ENCODE data around the gene ALG14.
"Not testable (repeated sequence)": the region's sequence is repeated elsewhere in the genome, so short reads cannot be mapped to it uniquely, and the experiment has no call there.

The ALG14 gene

DNA sequence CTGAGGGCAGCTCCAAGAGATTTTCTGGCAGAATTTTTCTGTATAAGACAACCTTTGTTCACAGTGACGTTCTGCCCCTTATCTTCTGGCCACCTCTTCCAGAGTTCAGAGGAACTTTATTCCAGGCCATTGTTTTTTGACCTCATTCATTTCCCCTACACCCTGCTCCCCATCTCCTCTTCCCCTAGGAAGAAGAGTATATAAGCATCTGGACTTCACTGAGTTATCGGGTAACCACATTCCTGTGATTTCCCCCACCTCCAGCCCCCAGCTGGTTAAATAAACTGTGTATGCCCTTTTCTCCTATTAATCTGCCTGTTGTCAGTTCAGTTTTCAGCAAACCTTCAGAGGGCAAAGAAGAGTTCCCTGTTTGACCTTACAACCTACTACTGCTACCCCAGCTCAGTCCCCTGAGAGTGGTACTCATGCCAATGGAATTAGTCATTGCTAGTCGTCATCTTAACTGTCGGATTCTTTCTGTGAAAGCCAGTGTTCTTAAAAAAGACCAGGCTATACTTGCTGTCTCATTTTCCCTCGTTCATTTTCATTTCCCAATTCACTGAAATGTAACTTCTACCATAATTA, 14.3 kb upstream of the ALG14 start:
- no peak for DNase-seq

DNA sequence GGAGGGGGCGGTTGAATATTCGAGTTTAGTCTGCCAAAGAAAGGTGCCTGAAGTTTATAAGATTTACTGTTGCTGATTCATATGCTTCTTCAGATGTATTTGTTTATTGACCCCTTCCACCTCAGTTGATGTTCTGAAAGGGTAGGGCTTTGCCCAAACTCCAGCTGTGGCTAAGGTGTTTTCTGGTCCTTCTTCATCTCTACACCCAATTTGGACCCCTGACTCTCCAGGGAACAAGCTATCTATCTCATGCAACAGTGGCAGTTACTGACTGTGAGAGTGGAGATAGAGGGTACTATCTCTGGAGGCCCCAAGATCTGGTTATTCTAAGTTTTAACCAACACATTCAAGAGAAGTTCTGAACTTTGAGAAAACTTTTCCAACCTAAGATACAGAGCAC, 12.6 kb upstream of the ALG14 start:
- no peak for DNase-seq

DNA sequence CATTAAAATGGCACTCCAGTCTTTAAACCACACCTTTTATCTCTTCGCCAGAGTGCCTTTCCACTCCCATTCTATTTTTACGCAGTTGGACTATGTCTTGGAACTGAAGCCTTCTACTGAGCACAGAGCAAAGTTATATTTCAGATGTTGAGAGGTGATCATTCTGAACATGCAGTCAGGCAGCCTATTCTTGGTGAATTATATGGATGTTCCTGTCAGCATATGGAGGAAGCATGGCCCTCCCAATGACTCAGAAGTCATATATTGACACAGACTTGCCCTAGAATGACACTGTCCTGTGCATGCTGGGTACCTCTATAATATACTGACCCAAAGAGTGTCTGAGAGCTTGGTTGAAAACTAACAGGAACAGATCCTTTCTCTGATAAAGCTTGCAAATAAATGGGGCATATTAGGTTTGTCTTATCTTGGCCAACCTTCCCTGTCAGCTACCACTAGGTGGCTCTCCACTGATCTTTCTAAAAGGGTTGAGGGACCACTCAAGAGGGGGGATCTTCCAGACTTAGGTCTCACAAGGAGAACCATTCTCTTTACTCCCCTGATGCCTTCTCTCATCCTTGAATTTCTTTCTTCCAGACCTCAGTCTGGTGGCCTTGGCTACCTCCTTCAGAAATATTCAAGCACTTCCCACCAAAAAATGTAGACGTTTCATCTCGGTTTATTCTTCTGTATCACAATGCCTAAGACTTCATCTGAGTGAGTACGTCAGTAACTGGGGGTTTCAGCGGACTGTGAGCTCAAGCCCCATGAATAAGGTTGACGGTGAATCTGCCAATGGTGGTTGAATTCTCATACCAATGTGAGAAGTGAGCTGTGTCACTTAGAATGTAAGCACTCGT, 11.8 kb upstream of the ALG14 start:
- peak; percentile 43 for DNase-seq

DNA sequence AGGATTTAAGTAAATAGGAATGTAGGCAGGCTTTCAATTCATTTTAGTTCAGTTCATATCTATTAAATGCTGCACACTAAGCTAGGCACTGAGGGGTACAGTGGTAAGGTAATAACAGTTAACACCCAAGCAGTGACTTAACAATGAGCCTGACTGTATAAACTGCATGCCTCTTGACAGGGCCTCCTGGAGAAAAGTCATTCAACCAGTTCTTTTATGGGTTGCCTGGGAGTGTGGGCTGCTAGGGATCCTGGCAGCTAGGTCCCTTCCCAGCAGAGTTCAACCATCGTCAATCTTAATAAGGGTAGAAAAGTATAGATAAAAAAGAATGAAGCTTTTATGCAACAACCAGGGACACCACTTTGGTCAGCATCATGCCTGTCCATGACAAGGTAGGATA, 8.1 kb upstream of the ALG14 start:
- DNase-seq, result no peak

DNA sequence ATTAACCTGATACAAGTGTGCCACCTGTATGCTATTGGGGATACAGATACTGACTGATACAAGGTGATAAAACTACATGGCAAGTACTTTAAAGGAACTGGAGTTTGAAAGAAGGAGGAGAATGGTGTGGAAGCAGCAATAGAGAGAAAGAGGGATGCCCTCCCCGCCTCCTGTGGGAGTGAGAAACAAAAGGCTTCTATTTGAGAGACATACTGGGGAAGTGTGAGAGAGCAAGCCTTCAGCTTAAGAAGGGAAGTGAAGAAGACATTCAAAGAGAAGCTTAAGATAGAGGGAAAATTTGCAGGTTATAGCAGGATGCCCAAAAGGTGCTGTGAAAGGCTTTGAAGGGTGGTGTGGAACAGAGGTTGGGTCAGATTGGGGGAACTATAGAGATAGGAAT, 7.7 kb upstream of the ALG14 start:
- no peak for DNase-seq

DNA sequence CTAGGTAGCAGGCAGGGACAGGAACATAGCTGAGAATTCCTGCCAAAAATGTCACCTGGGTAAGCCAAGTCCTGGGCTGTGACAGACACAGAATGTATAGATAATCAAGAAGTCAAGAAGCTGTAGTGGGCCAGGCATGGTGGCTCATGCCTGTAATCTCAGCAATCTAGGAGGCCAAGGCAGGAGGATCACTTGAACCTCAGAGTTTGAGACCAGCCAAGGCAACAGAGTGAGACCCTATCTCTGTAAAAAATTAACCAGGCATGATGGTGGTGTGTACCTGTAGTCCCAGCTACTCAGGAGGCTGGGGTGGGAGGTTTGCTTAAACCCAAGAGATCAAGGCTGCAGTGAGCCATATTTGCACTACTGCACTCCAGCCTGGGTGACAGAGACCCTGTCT, 3.3 kb upstream of the ALG14 start:
- no peak for DNase-seq

DNA sequence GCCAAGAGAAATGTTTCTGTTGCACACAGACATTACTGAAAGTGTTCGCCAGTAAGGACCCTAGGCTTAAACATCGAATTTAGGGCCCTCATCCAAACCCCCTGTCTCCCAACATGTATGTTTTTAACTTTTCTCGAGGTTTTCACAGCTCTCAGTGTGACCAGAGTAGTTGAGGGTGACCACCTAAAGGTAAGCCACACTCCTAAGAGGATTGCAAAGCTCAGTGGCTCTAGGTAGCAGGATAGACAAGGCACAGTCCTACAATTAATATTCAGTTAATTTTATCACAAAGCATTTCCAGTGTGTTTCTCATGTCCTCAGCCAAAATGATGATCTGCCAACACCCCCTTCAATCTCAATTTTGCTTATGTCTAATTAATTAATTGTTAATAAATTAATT, 695 bp upstream of the ALG14 start:
- DNase-seq, result no peak

DNA sequence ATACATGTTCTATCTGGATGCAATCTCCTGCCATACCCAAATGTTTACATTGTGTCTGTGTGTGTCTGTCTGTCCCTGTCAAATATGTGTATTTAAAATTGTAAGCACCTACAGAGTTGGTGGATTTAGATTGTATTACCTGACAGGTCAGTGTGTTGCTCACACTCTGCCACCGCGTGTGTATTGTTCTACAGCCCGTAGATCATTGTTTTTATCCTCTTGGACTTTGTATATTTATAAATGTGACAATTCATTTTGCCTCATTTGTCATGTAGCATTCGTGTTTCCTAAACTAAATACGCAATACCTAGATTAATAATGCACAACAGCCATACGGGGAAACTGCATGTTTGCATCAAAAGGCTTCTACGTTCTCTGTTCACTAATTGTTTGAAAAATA, 634 bp downstream of the ALG14 start:
- DNase-seq, result no peak

DNA sequence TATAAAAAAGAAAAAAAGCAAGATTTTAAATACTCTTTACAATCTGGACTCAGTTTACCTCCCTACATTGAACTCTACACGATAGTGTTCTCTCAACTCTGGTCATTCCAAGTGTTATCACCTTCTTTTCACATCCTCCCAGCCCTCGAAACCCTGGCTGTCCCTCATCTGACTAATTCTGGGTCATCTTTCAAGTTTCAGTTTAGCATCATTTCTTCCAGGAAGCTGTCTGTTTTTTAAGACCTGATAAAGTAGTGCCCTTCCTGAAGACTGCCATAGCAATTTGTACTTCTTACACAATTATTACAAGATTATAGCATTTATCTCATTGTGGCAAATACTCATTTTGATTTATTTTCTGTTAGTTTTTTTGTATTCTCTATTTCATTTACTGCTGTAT, 1.2 kb downstream of the ALG14 start:
- no peak for DNase-seq

DNA sequence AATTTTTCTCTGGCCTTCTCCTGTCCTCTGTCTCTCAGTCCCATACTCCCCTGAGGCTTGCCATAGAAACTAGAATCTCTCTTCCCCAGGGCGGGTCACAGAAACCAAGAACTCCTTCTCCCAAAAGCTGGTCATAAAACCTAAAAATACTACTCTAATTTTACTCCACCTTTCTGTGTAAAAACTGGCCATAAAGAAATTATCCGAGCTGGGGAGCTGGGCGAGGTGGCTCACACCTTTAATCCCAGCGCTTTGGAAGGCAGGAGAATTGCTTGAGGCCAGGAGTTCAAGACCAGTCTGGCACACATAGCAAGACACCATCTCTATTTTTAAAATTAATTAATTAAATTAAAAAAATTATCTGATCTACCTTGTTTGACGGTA, 3.0 kb downstream of the ALG14 start:
- no peak for DNase-seq

DNA sequence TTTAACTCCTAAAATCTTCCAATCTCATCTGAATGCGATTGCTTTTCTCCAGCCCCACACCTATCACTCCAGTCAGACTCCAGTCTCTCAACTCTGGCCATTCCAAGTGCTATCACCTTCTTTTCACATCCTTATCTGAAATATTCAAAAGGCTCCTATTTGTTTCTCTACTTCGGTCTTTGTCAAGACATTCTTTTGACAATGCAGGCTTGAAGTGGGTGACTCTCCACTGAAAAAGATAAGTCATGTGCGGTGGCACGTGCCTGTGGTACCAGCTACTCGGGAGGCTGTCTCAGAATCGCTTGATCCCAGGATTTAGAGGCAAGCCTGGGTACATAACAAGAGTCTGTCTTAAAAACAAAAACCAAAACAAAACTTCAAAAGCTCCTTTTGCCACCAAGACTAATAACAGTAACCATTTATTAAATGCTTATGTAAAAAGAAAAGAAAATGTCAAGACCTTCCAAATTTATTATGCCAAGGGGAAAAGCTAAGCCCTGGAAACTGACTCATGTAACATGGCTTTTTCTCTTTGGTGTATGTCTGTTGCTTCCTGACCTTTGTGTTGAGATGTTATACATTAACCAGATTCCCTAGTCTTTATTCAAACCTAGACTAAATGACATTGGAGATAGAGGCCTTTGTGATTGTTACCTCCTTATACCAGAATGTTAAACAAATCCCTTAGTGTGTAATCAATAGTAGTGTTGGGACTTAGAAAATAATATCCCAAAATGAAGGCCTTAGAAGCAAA, 3.6 kb downstream of the ALG14 start:
- no peak for DNase-seq

DNA sequence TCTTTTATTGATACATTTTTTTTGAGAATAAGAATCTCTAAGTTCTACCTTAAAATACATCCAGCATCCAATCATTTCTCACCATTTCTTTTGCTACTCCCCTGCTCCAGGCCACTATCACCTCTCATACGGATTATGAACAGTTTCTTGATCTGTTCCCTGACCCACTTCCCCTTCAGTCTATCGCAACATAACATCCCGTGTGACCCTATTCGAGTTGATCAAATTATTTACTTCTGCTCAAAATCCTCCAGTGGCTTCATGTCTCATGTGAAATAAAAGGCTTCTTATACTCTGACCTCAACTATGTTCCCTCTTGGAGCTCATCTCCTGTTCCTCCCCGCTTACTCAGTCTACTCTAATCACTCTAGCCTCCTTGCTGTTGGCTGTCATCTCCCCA, 5.2 kb downstream of the ALG14 start:
- DNase-seq, result no peak

DNA sequence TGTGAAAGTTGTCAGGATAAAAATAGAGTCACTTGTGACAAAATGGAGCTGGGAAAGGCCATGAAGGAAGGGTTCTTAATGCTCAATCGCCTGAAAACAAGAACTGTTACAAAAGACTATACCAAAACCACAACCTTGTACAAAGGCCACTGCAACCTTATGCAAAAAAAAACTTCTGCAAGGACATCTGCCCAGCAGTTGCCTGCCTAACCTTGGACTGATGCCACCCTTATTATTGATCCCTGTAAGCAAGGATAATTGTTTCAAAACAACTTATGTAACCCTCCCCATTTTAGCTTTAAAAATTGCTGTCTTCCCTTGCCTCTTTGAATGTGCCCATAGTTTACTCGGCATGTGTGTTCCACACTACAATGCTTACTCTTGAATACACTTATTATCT, 5.7 kb downstream of the ALG14 start:
- DNase-seq, result no peak

DNA sequence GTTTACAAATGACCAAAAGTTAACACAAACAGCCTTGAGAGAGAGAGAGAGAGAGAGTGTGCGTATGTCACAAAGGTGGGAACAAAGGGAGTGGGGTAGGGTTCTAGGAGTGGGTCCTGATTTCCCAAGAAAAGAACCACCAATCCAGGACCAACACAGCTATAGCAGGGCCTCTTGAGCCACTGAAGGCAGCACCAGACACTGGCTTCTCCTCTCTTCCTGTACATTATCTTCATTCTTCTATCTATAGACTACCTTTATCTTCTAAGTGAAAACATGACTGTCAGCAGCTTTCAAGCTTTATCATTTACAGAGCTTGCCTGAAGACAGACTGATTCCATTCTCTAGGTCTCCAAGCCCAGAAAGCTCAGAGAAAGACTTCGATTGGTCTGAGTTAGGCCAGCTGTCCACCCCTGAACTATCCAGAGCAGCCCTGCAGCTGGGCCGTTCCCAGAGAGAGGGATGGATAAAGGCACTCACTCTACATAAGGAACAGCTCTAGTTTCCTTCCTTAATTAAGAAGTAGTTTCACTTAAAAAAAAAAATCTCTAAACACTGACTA, 11.2 kb downstream of the ALG14 start:
- no peak for DNase-seq

DNA sequence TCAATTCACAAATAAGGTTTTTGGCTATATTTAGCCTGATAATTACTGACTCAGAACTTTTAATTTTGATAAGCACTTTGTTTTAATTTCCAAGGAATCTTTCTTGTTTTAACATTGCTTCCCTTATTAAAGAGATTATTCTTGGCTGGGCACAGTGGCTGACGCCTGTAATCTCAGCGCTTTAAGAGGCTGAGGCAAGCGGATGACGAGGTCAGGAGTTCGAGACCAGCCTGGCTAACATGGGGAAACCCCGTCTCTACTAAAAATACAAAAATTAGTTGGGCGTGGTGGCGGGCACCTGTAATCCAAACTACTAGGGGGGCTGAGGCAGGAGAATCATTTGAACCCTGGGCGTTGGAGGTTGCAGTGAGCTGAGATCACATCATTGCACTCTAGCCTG, 13.8 kb downstream of the ALG14 start:
- no peak for DNase-seq

DNA sequence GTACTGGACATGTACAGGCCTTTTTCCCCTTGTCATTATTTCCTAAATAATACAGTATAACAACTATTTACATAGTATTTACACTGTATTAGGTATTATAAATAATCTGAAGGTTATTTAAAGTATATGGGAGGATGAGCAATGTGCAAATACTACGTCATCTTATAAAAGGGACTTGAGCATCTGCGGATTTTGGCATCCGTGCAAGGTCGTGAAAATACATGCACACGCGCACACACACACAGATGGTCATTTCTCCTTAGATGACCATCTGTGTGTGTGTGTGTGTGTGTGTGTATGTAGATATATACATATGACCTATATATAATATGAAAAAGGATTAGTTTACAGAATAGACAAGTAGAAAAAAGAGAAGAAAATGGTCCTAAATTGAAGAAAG, 15.4 kb downstream of the ALG14 start:
- DNase-seq, result no peak

DNA sequence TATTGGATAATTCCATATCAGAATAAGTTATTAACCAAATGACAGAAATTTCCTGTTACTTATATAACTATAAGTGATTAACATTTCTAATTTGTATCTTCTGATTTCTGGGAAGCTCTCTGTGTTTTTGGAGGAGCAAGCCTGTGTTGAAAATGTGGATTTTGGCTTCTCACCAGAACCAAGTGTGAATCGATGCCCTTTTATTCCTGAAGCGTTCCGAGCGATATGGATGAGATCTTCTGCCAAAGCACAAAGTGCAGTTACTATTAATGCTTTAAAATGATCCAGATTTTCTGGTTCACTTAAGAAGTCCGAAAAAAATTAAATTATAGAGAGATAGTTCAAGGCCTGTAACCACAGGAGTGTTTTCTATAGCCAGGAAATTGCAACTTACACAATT, 22.8 kb downstream of the ALG14 start:
- no peak for DNase-seq

DNA sequence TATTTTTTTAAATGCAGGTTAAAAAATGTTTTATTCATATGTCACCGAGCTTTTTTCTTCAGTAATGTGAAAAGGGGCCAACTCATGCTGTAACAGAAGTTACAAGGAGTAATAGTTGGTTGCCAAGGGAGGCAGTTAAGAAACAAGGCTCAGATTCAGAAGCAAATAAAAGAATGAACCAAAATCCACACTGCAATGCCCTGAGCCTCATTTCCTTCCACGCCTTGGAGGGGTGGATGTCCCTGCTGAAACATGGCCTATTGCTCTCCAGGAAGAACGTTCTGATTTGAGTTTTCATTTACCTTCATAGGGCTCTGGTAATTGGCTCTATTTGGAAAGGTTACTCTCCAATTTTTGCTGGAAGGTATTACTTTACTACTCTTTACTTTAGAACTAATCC, 24.4 kb downstream of the ALG14 start:
- no peak for DNase-seq

DNA sequence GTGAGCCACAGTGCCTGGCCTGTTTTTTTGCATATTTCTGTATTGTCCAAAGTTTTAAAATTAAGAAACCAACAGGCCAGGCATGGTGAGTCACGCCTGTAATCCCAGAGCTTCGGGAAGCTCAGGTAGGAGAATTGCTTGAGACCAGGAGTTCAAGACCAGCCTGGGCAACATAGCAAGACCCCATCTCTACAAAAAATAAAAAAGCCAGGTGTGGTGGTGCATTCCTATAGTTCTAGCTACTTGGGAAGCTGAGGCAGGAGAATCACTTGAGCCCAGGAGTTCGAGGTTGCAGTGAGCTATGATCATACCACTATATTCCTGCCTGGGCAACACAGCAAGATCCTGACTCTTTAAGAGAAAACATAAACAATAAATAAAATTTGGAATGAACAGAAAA, 25.1 kb downstream of the ALG14 start:
- DNase-seq, result not testable (repeated sequence)

DNA sequence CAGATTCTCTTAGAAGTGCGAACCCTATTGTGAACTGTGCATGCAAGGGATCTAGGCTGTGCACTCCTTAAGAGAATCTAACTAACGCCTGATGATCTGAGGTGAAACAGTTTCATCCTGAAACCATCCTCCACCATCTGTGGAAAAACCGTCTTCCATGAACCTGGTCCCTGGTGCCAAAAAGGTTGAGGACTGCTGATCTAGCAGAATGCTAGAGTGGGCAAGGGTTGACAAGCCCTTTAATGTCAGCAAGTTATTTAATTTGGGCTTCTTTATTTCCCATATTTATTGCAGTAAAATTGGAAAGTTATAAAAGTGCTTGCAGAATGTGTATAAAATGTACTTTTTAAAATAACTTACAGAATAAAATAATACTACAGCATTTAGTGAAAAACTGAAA, 26.4 kb downstream of the ALG14 start:
- no peak for DNase-seq

DNA sequence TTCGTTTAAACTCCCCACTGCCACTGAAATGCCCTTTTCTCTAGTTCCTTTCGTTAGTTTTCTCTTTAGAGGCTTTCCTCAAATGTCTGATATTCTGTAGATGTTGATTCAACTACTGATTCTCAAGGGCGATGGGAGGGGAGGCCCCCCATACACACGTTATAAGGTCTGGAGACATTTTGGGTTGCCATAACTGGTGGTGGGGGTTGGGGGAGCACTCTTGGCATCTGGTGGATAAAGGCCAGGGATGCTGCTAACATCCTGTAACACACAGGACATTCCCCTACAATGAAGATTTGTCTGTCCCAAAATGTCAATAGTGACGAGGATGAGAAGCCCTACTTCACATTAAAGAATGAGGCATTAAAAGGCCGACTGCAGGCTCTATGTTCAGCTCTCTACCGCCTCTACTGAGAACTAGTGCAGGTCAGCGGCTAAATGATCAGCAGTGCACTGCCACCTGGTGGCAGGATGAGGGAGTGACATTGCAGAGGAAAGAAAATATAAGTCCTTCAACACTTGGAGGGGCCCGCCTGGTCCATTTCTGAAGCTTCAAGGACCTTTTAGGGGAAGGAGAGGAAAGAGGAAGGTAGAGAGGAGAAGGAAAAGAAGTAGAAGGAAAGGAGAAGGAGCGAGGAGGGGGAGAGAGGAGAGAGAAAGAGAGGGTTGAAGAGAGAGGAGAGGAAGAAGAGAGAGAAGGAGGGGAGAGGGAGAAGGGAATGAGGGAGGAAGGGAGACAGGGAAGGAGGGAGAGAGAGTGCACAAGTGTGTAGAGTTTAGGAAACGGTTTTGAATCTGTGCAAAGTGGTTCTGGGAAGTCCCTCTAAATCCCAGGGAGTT, 29.4 kb downstream of the ALG14 start:
- DNase-seq, result peak; percentile 81

DNA sequence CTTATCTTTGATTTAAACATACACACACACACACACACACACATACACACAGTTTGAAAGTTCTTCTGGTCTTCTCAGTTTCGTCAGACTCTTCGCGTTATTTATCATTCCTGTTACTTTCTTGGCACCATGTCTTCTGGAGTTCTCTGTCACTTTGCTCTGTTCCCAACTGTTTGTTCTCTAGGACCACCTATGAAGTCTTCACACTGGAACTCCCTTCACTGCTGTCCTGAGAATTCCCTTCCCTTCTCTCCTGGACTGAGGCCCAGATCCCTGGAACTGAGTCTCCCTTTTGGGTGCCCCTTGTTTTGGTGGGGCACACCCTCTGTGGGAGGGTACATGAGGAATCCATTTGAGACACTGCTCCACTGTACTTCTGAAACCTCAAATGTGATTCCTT, 30.5 kb downstream of the ALG14 start:
- DNase-seq, result no peak

All from retina (tissue), 1 donor.